OCI-M1 (cell line): Measurements from ENCODE around the gene KRT80.
"Not testable (repeated sequence)": the region's sequence is repeated elsewhere in the genome, so short reads cannot be mapped to it uniquely, and the experiment has no call there.

ENCODE experiments used
- DNase-seq: peaks from one replicate; lab custom pipeline; 2025; lab: John Stamatoyannopoulos, UW

Gene KRT80

GRCh38 chr12:52191841-52192791, at the start of gene KRT80:
TSS of gene KRT80 (minus strand) at chr12:52192014. CDS start at chr12:52191902, 112 bp downstream.
- DNase-seq = peak; percentile 11

GRCh38 chr12:52241205-52241842, 49.5 kb upstream of the KRT80 start:
- no peak for DNase-seq

- DNase-seq = not testable (repeated sequence)
These were observed 48.4 kb upstream of the KRT80 start for GRCh38 chr12:52240247-52240646.

GRCh38 chr12:52239767-52240166, 48.0 kb upstream of the KRT80 start:
- DNase-seq = no peak

DNA sequence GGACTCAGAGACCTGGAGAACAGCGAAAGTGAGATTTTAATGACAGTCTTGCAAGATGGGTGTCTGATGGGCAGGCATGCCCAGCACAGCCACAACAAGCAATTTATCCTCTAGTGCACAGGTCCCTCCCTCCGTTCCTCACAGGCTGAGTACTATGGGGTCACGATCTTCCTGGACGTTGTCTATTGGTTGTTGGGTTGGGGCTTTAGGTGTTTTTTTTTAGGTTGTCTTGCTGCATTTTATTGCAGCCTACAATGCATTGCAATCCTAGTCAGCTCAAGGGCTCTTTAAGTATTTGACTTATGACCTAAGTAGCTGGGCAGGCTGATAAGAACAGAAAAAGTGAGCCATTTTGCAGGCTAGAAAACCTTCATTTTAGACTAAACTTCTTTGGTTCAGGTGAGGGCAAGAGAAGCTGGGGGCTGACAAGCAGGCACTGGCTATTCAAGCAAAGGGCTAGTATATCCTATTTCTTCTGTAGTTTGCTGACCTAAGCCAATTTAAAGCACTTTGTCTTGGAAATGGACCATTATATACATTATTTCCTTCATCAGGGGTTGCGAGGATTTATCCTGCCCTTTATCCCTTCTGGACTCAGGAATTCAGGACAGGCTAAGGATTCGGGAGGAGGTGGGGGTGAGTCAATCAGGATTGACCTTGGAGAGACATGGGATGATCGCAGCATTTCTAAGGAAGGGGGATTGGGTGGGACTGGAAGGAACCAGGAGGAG, 47.3 kb upstream of the KRT80 start:
- no peak for DNase-seq

DNA sequence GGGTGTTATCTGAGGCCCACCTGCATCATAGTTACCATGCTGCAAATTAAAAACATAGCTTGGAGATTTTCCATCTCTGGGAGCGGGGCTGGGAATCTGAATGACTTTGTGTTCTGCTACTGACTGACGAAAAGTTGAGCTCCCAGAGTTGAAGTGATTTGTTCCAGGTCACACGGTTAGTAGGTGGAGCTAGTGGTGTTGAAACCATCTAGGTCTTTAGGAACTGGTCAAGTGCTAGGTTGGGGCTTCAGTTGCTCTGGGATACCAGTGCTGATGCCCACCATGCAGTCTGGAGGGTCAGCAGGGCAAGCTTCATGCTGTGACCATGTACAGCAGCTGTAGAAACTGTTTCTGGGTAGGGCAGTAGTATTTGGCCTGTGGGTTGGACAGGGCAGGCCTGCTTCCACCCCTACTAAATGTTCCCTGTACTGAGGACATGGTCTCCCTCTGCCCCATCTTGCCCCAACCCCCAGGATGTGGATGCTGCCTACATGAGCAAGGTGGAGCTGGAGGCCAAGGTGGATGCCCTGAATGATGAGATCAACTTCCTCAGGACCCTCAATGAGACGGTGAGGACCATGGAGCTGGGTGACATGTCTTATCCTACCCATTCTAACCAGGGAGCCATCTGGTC, 46.5 kb upstream of the KRT80 start:
- no peak for DNase-seq

- no peak for DNase-seq
These were observed 44.7 kb upstream of the KRT80 start for GRCh38 chr12:52236386-52237050.

DNA sequence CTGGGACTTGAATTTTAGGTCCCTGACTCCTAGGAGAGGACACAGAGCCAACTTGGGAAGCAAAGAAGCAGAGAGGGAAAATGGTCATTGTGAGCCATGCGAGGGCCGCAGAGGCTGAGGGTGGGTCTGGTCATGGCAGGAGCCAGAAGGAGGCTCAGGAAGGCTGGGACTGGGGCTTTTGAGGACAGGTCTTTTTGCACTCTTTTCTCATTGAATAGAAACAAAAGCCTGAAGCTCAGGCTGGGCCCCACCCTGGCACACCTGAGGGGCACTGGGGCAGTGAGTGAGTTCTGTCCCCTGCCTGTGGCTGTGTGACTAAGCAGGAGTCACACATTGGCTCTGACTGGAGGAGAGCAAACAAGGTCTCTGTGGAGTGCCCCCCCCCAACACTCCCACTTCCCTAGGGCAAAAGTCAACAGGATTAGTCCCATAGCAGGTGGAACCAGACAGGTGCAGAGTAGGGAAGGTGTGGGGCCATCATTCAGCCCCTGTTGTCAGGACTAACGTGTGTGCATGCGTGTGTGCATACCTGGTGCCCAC, 44.1 kb upstream of the KRT80 start:
- no peak for DNase-seq

- no peak for DNase-seq
These were observed 43.4 kb upstream of the KRT80 start for GRCh38 chr12:52235001-52235764.

- no peak for DNase-seq
These were observed 42.5 kb upstream of the KRT80 start for GRCh38 chr12:52234223-52234810.

- DNase-seq = no peak
These were observed 41.8 kb upstream of the KRT80 start for GRCh38 chr12:52233462-52234207.

- no peak for DNase-seq
These were observed 41.1 kb upstream of the KRT80 start, which contains the start of gene KRT7 for GRCh38 chr12:52232674-52233461. TSS of gene KRT7 (plus strand) at chr12:52233243. CDS start at chr12:52233297, 54 bp downstream.

GRCh38 chr12:52232203-52232673, 40.4 kb upstream of the KRT80 start:
- no peak for DNase-seq

DNA sequence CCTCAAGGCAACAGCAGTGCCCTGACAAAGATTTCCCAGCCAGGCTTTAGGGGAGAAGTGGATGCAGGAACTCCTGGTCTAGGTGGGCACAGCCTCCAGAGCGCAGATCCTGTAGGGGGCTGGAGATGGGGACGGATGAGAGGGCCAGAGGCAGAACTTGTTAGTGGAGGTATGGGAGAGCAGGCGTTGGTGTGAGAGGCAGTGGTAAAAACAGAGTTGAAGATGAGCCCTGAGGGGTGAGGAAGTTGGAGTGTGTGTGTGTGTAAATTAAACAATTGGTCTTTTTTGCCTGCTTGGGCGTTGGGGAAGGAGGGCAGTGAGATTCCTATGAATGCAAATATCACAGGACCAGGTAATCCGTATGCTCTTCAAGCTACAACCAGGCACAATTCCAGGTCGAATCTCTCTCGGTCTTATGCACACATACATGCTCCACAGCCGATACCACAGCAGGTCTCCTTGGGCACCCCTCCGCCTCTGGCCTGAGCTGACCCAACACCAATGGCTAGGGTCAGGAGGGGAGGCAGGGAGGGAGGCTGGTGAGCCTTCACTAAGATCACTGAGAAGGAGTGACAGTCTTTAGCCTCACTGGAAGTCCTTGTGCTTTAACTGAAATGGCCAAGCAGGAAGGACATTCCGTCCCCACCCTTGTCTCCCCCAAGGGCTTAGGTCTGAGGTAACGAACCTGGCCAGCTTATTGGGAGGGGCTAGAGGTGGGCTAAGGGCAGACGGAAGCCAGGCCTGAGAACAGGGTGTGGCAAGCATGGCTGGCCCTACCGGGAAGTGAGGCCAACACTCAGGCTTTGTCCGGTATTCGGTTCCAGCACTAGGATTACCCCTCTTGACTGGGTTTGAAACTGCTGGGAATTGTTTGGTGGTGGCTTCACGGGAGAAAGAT, 39.7 kb upstream of the KRT80 start:
- DNase-seq = no peak

DNA sequence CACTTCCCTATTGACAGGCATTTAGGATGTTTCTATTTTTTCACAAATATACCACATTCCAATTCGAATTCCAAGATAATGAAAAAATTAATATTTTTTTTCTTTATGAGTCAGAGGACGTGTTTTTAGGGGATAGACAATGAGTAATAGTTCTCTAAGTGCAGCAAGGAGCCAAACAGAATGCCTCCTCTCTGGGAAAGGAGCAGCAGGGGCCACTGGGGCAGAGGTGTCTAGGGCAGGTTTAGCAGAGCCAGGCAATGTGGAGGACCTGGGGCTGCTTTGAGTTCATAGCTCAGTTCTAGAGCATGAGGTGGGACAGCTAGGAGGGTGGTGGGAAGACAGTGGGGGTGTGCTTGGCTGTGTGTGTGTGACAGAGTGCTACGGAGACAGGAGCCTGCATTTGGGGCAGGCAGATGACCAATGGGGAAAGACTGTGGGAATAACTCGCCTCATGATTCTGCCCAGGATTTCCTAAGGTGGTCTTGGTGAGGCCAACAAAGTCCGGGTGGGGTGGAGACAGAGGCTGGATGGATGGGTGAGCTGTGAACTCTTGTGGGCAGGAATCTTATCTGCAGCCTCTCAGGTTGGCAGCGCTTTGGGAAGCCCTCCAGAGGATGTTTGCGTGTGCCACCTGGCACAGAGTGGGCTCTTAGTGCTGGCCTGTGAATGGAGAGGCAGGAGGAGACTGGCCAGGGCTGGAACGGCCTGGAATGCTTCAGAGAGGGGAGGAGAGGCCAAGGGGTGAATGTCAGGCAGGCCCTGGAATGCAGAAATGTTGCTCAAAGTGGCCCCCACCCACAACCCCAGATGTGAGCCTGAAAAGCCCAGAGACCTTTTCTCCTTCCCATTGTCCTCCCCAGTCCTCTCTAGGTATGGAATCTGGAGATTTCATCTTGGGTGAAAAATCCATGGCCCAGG, 38.8 kb upstream of the KRT80 start:
- DNase-seq = no peak

GRCh38 chr12:52229836-52230343, 38.1 kb upstream of the KRT80 start:
- DNase-seq = no peak
